H9 (cell line): ENCODE results near the gene TNNI3. TPM values are rescaled to one million over a fixed set of nuclear protein-coding genes. Genes with fewer than 3 reads are reported as not detected.

ENCODE experiments used
- DNase-seq: peaks from one replicate; pipeline ENCODE4 v3.0.0-alpha.2; 2017
- H2AFZ ChIP-seq: one replicate; pipeline ENCODE4 v1.6.1; 2013; ENCODE audit warnings: mild to moderate bottlenecking, low read length, control low read depth, moderate library complexity
- H2AK5ac ChIP-seq: 2 replicates; pipeline ENCODE4 v1.6.1; 2013; ENCODE audit warnings: low read length, control low read depth, mixed read lengths; ENCODE audit not compliant: insufficient read length
- H2BK120ac ChIP-seq: one replicate; pipeline ENCODE4 v1.6.1; 2013; ENCODE audit warnings: low read depth, mild to moderate bottlenecking, low read length, control low read depth, inconsistent platforms; ENCODE audit not compliant: poor library complexity, severe bottlenecking
- H2BK12ac ChIP-seq: 2 replicates; pipeline ENCODE4 v1.6.1; 2013; ENCODE audit warnings: low read length, control low read depth, mixed read lengths, low read depth; ENCODE audit not compliant: insufficient read length
- H2BK15ac ChIP-seq: 2 replicates; pipeline ENCODE4 v1.6.1; 2013; ENCODE audit warnings: low read depth, low read length, control low read depth
- H2BK20ac ChIP-seq: one replicate; pipeline ENCODE4 v1.6.1; 2013; ENCODE audit warnings: low read depth, mild to moderate bottlenecking, low read length, control low read depth, inconsistent platforms; ENCODE audit not compliant: poor library complexity, severe bottlenecking
- H2BK5ac ChIP-seq: 2 replicates; pipeline ENCODE4 v1.6.1; 2013; ENCODE audit warnings: low read length, control low read depth, mixed read lengths; ENCODE audit not compliant: insufficient read length
- H3K14ac ChIP-seq: 2 replicates; pipeline ENCODE4 v1.6.1; 2013; ENCODE audit warnings: low read length, control low read depth; ENCODE audit not compliant: insufficient read depth
- H3K18ac ChIP-seq: 2 replicates; pipeline ENCODE4 v1.6.1; 2013; ENCODE audit warnings: low read depth, mild to moderate bottlenecking, mixed read lengths, low read length, control low read depth; ENCODE audit not compliant: insufficient read length
- H3K23ac ChIP-seq: 2 replicates; pipeline ENCODE4 v1.6.1; 2013; ENCODE audit warnings: low read length, control low read depth, mixed read lengths, low read depth; ENCODE audit not compliant: insufficient read length
- H3K23me2 ChIP-seq: 2 replicates; pipeline ENCODE4 v1.6.1; 2013; ENCODE audit warnings: low read depth, mild to moderate bottlenecking, mixed read lengths, low read length, control low read depth; ENCODE audit not compliant: insufficient read length, poor library complexity, severe bottlenecking
- H3K27ac ChIP-seq: 2 replicates; pipeline ENCODE4 v1.5.1; 2013; ENCODE audit warnings: low read length, control low read depth, mixed read lengths, low read depth; ENCODE audit not compliant: insufficient read length
- H3K27me3 ChIP-seq: 2 replicates; pipeline ENCODE4 v1.6.1; 2013; ENCODE audit warnings: low read length, control low read depth, inconsistent platforms; ENCODE audit not compliant: insufficient read depth
- H3K4ac ChIP-seq: 2 replicates; pipeline ENCODE4 v1.6.1; 2013; ENCODE audit warnings: low read depth, mild to moderate bottlenecking, control low read depth, inconsistent platforms, low read length, moderate library complexity
- H3K4me1 ChIP-seq: 2 replicates; pipeline ENCODE4 v1.6.1; 2013; ENCODE audit warnings: low read length, control low read depth, inconsistent platforms; ENCODE audit not compliant: insufficient read depth
- H3K4me2 ChIP-seq: 2 replicates; pipeline ENCODE4 v1.6.1; 2013; ENCODE audit warnings: low read length, control low read depth, mixed read lengths; ENCODE audit not compliant: insufficient read length, insufficient read depth
- H3K56ac ChIP-seq: 2 replicates; pipeline ENCODE4 v1.6.1; 2013; ENCODE audit warnings: low read depth, mild to moderate bottlenecking, mixed read lengths, low read length, control low read depth; ENCODE audit not compliant: insufficient read length
- H3K79me1 ChIP-seq: 2 replicates; pipeline ENCODE4 v1.6.1; 2013; ENCODE audit warnings: low read depth, mild to moderate bottlenecking, moderate library complexity, low read length, control low read depth, inconsistent platforms; ENCODE audit not compliant: insufficient read depth, poor library complexity, severe bottlenecking
- H3K79me2 ChIP-seq: 2 replicates; pipeline ENCODE4 v1.6.1; 2013; ENCODE audit warnings: low read length, control low read depth, inconsistent platforms; ENCODE audit not compliant: insufficient read depth
- H3K9ac ChIP-seq: 2 replicates; pipeline ENCODE4 v1.6.1; 2013; ENCODE audit warnings: low read length, control low read depth, mixed read lengths; ENCODE audit not compliant: insufficient read length; ENCODE audit errors: extremely low read depth
- H3K9me3 ChIP-seq: one replicate; pipeline ENCODE4 v1.6.1; 2013; ENCODE audit warnings: low read depth, low read length, inconsistent platforms; ENCODE audit not compliant: control insufficient read depth
- H3T11ph ChIP-seq: one replicate; pipeline ENCODE4 v1.6.1; 2013; ENCODE audit warnings: mild to moderate bottlenecking, low read length, control low read depth, inconsistent platforms
- H4K20me1 ChIP-seq: one replicate; pipeline ENCODE4 v1.6.1; 2013; ENCODE audit not compliant: control insufficient read depth, insufficient read length, insufficient read depth
- H4K5ac ChIP-seq: 2 replicates; pipeline ENCODE4 v1.6.1; 2013; ENCODE audit warnings: low read depth, mild to moderate bottlenecking, mixed read lengths, low read length, control low read depth; ENCODE audit not compliant: insufficient read length
- H4K8ac ChIP-seq: replicated peaks from 2 replicates; pipeline ENCODE4 v1.6.1; 2013; ENCODE audit warnings: low read length, control low read depth, mixed read lengths, low read depth; ENCODE audit not compliant: insufficient read length
- H4K91ac ChIP-seq: 2 replicates; pipeline ENCODE4 v1.6.1; 2013; ENCODE audit warnings: low read depth, mild to moderate bottlenecking, moderate library complexity, mixed read lengths, low read length, control low read depth; ENCODE audit not compliant: insufficient read length
- H3K27ac Mint-ChIP-seq, 3 experiments: 2 replicates in 2 of 3; 3 replicates in 1 of 3; pipeline ENCODE4 v1.8.0; 2020 to 2021; ENCODE audit warnings: mixed read lengths in 3 of 3, mild to moderate bottlenecking in 1 of 3, moderate library complexity in 1 of 3
- H3K27me3 Mint-ChIP-seq: 2 replicates; pipeline ENCODE4 v1.8.0; 2021; ENCODE audit warnings: low read depth, mild to moderate bottlenecking, moderate library complexity, mixed read lengths
- H3K36me3 Mint-ChIP-seq, 3 experiments: 2 replicates in 2 of 3; 3 replicates in 1 of 3; pipeline ENCODE4 v1.8.0; 2020 to 2021; ENCODE audit warnings: low read depth in 3 of 3, mixed read lengths in 3 of 3; ENCODE audit not compliant: insufficient read depth in 1 of 3
- H3K4me1 Mint-ChIP-seq, 2 experiments: 2 replicates each; pipeline ENCODE4 v1.8.0; 2020; ENCODE audit warnings: mixed read lengths in 2 of 2
- H3K4me3 Mint-ChIP-seq, 2 experiments: 2 replicates in 1 of 2; 3 replicates in 1 of 2; pipeline ENCODE4 v1.8.0; 2020 to 2021; ENCODE audit warnings: mild to moderate bottlenecking in 2 of 2, mixed read lengths in 2 of 2, moderate library complexity in 1 of 2
- H3K9me3 Mint-ChIP-seq, 2 experiments: 2 replicates in 1 of 2; 3 replicates in 1 of 2; pipeline ENCODE4 v1.8.0; 2020; ENCODE audit warnings: mild to moderate bottlenecking in 2 of 2, mixed read lengths in 2 of 2, moderate library complexity in 1 of 2
- CTCF ChIP-seq: fragments of 200-600 bp; sonication (generic); conservative IDR thresholded peaks from 3 replicates; pipeline ENCODE4 v1.8.0; 2021; ENCODE audit warnings: antibody characterized with exemption, mild to moderate bottlenecking
- WGBS: extraction: QIAGEN DNeasy Blood & Tissue Kit; methylation state at CpG from one replicate; pipeline ENCODE4 v1.1.7; 2013; ENCODE audit warnings: missing lambda C conversion rate, low lambda C conversion rate, mixed read lengths; ENCODE audit not compliant: insufficient read length; ENCODE audit errors: extremely low coverage; 5-methylcytosine and 5-hydroxymethylcytosine counted together
- total RNA-seq: library from RNA; stranded (reverse); gene quantifications from 2 replicates; pipeline ENCODE4 v1.2.1, GENCODE V29; 2021

TNNI3 gene
- total RNA-seq, 1 experiment from 2014 or later, result 36.9 TPM

GRCh38 chr19:55119053-55119452 is 38.5 kb downstream of the TNNI3 start:
- no peak overlapping the region for H2AFZ ChIP-seq
- no peak overlapping the region for H2AK5ac ChIP-seq
- no peak overlapping the region for H4K5ac ChIP-seq
- H3K9ac ChIP-seq, result peak overlapping the region; percentile 9
- H4K20me1 ChIP-seq, result peaks cover 3% of the 10 kb centered on the region
- H3K56ac ChIP-seq, result no peak overlapping the region
- no peak for DNase-seq
- no peak overlapping the region for H2BK20ac ChIP-seq
- no peaks in the 10 kb centered on the region for H3K4me1 ChIP-seq
- no peak overlapping the region for H3K23ac ChIP-seq
- H3T11ph ChIP-seq, result no peak overlapping the region
- no peak overlapping the region for H4K8ac ChIP-seq
- peaks cover 7% of the 10 kb centered on the region; the same call in 1 of the 2 replicates for H3K79me2 ChIP-seq
- peak overlapping the region; percentile 91 to 97 for H3K4me3 Mint-ChIP-seq
- peak overlapping the region; percentile 35 for H3K4me2 ChIP-seq
- no peak overlapping the region for H3K18ac ChIP-seq
- no peak overlapping the region for H2BK5ac ChIP-seq
- no peaks in the 10 kb centered on the region for H3K9me3 Mint-ChIP-seq
- H3K27me3 ChIP-seq, result no peaks in the 10 kb centered on the region
- no peak for TF ChIP-seq CTCF
- H2BK12ac ChIP-seq, result no peak overlapping the region
- peaks cover 15% of the 10 kb centered on the region for H3K23me2 ChIP-seq
- no peak overlapping the region for H4K91ac ChIP-seq
- peak overlapping the region in 2 of 3 experiments; percentile 37 to 98; a peak in 4 of 7 replicates for H3K27ac Mint-ChIP-seq
- H3K9me3 ChIP-seq, result no peaks in the 10 kb centered on the region
- H2BK120ac ChIP-seq, result no peak overlapping the region
- no peak overlapping the region for H3K27ac ChIP-seq
- H3K4me1 Mint-ChIP-seq, result peaks cover 26 to 31% of the 10 kb centered on the region in 2 experiments
- H2BK15ac ChIP-seq, result no peak overlapping the region
- H3K79me1 ChIP-seq, result peaks cover 5% of the 10 kb centered on the region
- no peak overlapping the region for H3K4ac ChIP-seq
- no CpG with 5 or more reads among the region's 14 CpGs for WGBS
- no peak overlapping the region for H3K14ac ChIP-seq
- H3K27me3 Mint-ChIP-seq, result peaks cover 15% of the 10 kb centered on the region
- no peaks in the 10 kb centered on the region for H3K36me3 Mint-ChIP-seq
